GM21576 (cell line): ENCODE data around the gene PFKP.

ENCODE experiments used
- ATAC-seq: cut with Tn5 transposase; IDR thresholded peaks from one replicate; pipeline ENCODE4 v1.9.1; 2021; ENCODE audit warnings: mild to moderate bottlenecking, moderate library complexity; ENCODE audit not compliant: unreplicated experiment

Gene PFKP

GRCh38 chr10:3068968-3069737 lies 1.8 kb downstream of the PFKP start:
- ATAC-seq = peak; percentile 31

GRCh38 chr10:3069876-3070275 lies 2.5 kb downstream of the PFKP start:
- ATAC-seq = no peak

- no peak for ATAC-seq
These were observed 4.3 kb downstream of the PFKP start for GRCh38 chr10:3071405-3072198.

- no peak for ATAC-seq
These were observed 5.5 kb downstream of the PFKP start for GRCh38 chr10:3072641-3073360.

GRCh38 chr10:3074145-3074665 lies 6.9 kb downstream of the PFKP start:
- no peak for ATAC-seq

GRCh38 chr10:3074985-3075600 lies 7.7 kb downstream of the PFKP start:
- no peak for ATAC-seq

- ATAC-seq = no peak
These were observed 8.8 kb downstream of the PFKP start for GRCh38 chr10:3076138-3076537.

GRCh38 chr10:3077509-3077908 lies 10.2 kb downstream of the PFKP start:
- no peak for ATAC-seq

GRCh38 chr10:3077940-3078630 lies 10.7 kb downstream of the PFKP start:
- ATAC-seq = no peak

- ATAC-seq = no peak
These were observed 14.1 kb downstream of the PFKP start for GRCh38 chr10:3081383-3081981.

GRCh38 chr10:3082290-3082689 lies 14.9 kb downstream of the PFKP start:
- no peak for ATAC-seq

GRCh38 chr10:3085785-3086567 lies 18.6 kb downstream of the PFKP start:
- ATAC-seq = no peak

- no peak for ATAC-seq
These were observed 23.0 kb downstream of the PFKP start for GRCh38 chr10:3090388-3090787.

- ATAC-seq = no peak
These were observed 23.8 kb downstream of the PFKP start for GRCh38 chr10:3090914-3091787.

GRCh38 chr10:3091921-3092320 lies 24.6 kb downstream of the PFKP start:
- ATAC-seq = no peak

GRCh38 chr10:3093996-3094395 lies 26.6 kb downstream of the PFKP start:
- no peak for ATAC-seq

- ATAC-seq = no peak
These were observed 27.3 kb downstream of the PFKP start for GRCh38 chr10:3094609-3095036.
